ENCODE results near the gene ZNF318. TPM values are rescaled to one million over a fixed set of nuclear protein-coding genes. Genes with fewer than 3 reads are reported as not detected.
"Not testable (repeated sequence)": the region's sequence is repeated elsewhere in the genome, so short reads cannot be mapped to it uniquely, and the experiment has no call there.

The ZNF318 gene
- total RNA-seq, 4 donors from 2014 or later = 3.8 to 38.0 (median 24.0) TPM

DNA sequence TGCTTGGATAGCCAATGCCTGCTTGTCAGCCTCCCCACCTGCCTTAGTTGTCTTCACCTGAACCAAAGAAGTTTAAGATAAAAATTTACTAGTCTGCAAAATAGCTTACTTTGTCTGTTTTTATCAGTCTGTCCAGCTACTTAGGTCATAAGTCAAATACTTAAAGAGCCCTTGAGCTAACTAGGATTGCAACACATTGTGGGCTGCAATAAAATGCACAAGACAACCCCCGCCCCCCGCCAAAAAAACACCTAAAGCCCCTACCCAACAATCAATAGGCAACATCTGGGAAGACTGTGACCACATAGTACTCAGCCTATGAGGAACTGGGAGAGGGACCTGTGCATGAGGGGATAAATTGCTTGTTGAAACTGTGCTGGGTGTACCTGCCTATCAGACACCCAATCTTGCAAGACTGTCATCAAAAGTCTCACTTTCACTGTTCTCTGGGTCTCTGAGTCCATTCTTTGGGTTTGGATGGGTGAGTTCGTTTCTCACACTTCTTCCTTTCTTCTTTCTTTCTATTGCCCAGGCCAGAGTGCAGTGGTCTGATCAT is 30.6 kb upstream of the ZNF318 start:
- TF ChIP-seq, protein P1, sequence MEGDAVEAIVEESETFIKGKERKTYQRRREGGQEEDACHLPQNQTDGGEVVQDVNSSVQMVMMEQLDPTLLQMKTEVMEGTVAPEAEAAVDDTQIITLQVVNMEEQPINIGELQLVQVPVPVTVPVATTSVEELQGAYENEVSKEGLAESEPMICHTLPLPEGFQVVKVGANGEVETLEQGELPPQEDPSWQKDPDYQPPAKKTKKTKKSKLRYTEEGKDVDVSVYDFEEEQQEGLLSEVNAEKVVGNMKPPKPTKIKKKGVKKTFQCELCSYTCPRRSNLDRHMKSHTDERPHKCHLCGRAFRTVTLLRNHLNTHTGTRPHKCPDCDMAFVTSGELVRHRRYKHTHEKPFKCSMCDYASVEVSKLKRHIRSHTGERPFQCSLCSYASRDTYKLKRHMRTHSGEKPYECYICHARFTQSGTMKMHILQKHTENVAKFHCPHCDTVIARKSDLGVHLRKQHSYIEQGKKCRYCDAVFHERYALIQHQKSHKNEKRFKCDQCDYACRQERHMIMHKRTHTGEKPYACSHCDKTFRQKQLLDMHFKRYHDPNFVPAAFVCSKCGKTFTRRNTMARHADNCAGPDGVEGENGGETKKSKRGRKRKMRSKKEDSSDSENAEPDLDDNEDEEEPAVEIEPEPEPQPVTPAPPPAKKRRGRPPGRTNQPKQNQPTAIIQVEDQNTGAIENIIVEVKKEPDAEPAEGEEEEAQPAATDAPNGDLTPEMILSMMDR (IDR thresholded peaks at IDR 0.05) = no peak
- TF ChIP-seq POLR2A (IDR thresholded peaks at IDR 0.05) = no peak
- no peak for DNase-seq
- no peak overlapping the region for H3K4me3 ChIP-seq
- H3K36me3 ChIP-seq = no peaks in the 10 kb centered on the region
- no peak overlapping the region for H3K27ac ChIP-seq
- intact Hi-C loops (cut with DNase I; ENCODE audit: low total_unique reads) = no loop called here
- H3K9me3 ChIP-seq = no peaks in the 10 kb centered on the region
- no peaks in the 10 kb centered on the region for H3K4me1 ChIP-seq
- no peaks in the 10 kb centered on the region for H3K27me3 ChIP-seq

DNA sequence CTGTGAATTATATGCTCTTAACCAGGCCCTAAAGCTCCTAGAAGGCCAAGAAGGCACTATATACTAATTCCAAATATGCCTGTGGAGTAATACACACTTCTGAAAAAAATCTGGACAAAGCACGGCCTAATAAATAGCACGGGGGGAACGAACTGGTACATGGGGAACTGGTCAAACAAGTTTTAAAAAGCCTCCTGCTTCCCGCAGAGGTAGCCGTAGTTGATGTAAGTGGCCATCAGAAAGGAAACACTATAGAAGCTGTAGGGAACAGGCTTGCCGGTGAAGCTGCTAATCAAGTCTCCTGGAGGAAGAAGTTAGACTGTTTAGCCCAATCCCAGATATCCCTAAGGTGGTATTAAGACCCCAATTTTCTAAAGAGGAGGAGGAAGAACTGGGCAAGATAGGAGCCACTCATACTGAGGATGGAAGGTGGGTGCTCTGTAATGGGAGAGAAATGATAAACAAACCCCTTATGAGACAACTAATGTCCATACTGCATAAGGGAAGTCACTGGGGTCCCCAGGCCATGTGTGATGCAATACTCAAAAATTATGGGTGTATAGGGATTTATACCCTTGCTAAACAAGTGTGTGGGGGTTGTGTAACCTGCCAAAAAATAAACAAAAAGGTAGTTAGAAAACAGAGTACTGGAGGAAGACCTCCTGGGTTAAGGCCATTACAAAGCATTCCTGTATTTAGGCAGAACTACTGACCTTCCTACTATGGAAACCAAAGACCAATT is 27.1 kb upstream of the ZNF318 start:
- no peak for TF ChIP-seq POLR2A (IDR thresholded peaks at IDR 0.05)
- intact Hi-C loops (cut with DNase I; ENCODE audit: low total_unique reads) = no loop called here
- H3K4me1 ChIP-seq = no peaks in the 10 kb centered on the region
- H3K36me3 ChIP-seq = no peaks in the 10 kb centered on the region
- no peaks in the 10 kb centered on the region for H3K27me3 ChIP-seq
- H3K9me3 ChIP-seq = no peaks in the 10 kb centered on the region
- no peak overlapping the region for H3K4me3 ChIP-seq
- no peak overlapping the region for H3K27ac ChIP-seq
- DNase-seq = no peak

DNA sequence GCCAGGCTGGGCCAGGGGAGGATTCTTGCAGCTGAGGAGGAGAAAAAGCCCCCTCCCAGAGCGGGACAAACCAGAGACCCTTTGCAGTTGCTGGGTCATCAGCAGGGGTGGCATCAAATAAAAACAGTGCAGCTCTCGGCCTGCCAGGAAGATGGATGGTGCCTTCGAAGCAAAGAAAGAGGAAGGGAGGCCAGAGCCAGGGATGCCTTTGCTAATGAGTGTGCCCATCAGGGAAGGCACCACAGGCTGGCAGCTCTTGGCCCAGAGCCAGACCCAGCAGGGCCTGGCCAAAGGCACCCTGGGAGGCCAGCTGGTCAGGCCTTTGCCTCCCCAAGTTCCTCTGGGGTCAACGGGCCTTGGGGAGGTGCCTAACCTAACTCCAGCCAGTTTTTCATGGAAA is 26.3 kb upstream of the ZNF318 start:
- TF ChIP-seq, protein P1 (IDR thresholded peaks at IDR 0.05) = no peak
- no peak for TF ChIP-seq POLR2A (IDR thresholded peaks at IDR 0.05)
- no peaks in the 10 kb centered on the region for H3K36me3 ChIP-seq
- DNase-seq = no peak
- H3K27me3 ChIP-seq = no peaks in the 10 kb centered on the region
- H3K4me3 ChIP-seq = no peak overlapping the region
- H3K4me1 ChIP-seq = no peaks in the 10 kb centered on the region
- intact Hi-C loops (cut with DNase I; ENCODE audit: low total_unique reads) = no loop called here
- no peak overlapping the region for H3K27ac ChIP-seq
- H3K9me3 ChIP-seq = no peaks in the 10 kb centered on the region

DNA sequence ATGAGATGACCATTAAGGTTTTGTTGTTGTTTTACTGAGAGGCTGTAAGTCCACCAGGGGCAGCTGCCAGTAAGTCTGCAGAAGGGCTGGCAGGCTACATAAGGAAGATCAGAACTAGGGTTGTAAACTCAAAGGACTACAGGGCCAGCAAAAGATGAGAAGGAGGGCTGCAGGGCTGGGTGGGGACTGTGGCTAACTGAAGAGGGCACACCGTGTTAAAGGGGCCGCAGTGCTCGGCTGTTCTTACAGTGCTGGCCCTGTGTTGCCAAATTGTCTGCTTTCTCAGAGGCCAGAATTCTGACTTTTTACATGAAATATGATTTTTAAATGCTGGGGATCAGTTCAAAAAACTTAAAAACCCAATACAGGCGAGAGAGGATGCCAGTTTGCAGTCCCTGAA is 25.5 kb upstream of the ZNF318 start:
- Histone ChIP-seq H3K36me3 (no peaks in the 10 kb centered on the region), H3K4me1 (no peaks in the 10 kb centered on the region), H3K27ac (no peak overlapping the region), H3K9me3 (no peaks in the 10 kb centered on the region), H3K27me3 (no peaks in the 10 kb centered on the region), H3K4me3 (no peak overlapping the region)
- intact Hi-C loops (cut with DNase I; ENCODE audit: low total_unique reads) = no loop called here
- DNase-seq = no peak
- TF ChIP-seq POLR2A (IDR thresholded peaks at IDR 0.05) = no peak
- TF ChIP-seq, protein P1 (IDR thresholded peaks at IDR 0.05) = no peak

DNA sequence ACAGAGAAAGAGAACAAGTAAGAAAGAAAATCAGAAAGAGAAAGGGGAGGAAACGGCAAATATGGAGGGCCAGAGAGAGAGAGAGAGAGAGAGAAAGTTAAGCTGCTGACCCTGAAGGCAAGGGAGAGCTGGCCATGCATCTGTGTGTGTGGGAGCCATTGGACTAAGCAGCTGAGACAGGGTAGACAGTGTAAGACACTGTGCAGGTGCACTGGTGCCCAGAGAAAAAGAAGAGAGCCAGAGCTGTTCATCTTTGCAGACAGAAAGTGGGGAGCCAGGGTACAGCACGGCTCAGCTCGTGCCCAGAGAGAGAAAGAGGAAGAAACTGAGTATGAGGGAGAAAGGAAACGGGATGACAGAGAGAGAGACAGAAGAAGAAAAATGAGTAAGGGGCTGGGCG is 24.2 kb upstream of the ZNF318 start:
- Histone ChIP-seq H3K36me3 (no peaks in the 10 kb centered on the region), H3K4me3 (no peak overlapping the region), H3K27me3 (no peaks in the 10 kb centered on the region), H3K9me3 (no peaks in the 10 kb centered on the region), H3K27ac (no peak overlapping the region), H3K4me1 (no peaks in the 10 kb centered on the region)
- no peak for DNase-seq
- intact Hi-C loops (cut with DNase I; ENCODE audit: low total_unique reads) = no loop called here
- no peak for TF ChIP-seq POLR2A (IDR thresholded peaks at IDR 0.05)
- TF ChIP-seq, protein P1 (IDR thresholded peaks at IDR 0.05) = no peak

DNA sequence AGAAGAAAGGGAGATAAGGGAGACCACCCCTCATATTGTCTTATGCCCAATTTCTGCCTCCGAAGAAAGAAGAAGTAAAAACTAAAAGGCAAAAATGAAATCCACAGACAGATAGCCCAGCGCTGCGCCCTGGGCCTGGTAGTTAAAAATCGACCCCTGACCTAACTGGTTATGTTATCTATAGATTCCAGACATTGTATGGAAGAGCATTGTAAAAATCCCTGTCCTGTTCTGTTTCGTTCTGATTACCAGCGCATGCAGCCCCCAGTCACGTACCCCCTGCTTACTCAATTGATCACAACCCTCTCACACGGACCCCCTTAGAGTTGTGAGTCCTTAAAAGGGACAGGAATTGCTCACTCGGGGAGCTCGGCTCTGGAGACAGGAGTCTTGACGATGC is 23.7 kb upstream of the ZNF318 start:
- H3K9me3 ChIP-seq; H3K4me1 ChIP-seq; H3K27me3 ChIP-seq; H3K27ac ChIP-seq; intact Hi-C loops (cut with DNase I; ENCODE audit: low total_unique reads); H3K4me3 ChIP-seq; DNase-seq; H3K36me3 ChIP-seq: not testable (repeated sequence)
